GM18519 (cell line): ENCODE data around the gene RMND5B.
"Not testable (repeated sequence)": the region's sequence is repeated elsewhere in the genome, so short reads cannot be mapped to it uniquely, and the experiment has no call there.

Experiments
- ATAC-seq: cut with Tn5 transposase; IDR thresholded peaks from one replicate; pipeline ENCODE4 v1.9.1; 2021; ENCODE audit warnings: mild to moderate bottlenecking, moderate library complexity; ENCODE audit not compliant: unreplicated experiment, low FRiP score

RMND5B gene

GRCh38 chr5:178127300-178128009 is 3.4 kb upstream of the RMND5B start:
- ATAC-seq, result not testable (repeated sequence)

GRCh38 chr5:178129296-178129695 is 1.5 kb upstream of the RMND5B start:
- no peak for ATAC-seq

- ATAC-seq, result not testable (repeated sequence)
Observed at GRCh38 chr5:178130234-178130575, 609 bp upstream of the RMND5B start.

- no peak for ATAC-seq
Observed at GRCh38 chr5:178131446-178131996, 707 bp downstream of the RMND5B start.

GRCh38 chr5:178136990-178137389 is 6.2 kb downstream of the RMND5B start:
- ATAC-seq, result no peak

GRCh38 chr5:178137991-178138390 is 7.2 kb downstream of the RMND5B start:
- ATAC-seq, result no peak

GRCh38 chr5:178141550-178141949 is 10.7 kb downstream of the RMND5B start:
- no peak for ATAC-seq

- no peak for ATAC-seq
Observed at GRCh38 chr5:178142642-178143041, 11.8 kb downstream of the RMND5B start.

GRCh38 chr5:178143246-178143645 is 12.4 kb downstream of the RMND5B start:
- ATAC-seq, result no peak

GRCh38 chr5:178143901-178144300 is 13.1 kb downstream of the RMND5B start:
- ATAC-seq, result no peak

GRCh38 chr5:178145965-178146820 is 15.4 kb downstream of the RMND5B start:
- no peak for ATAC-seq

- ATAC-seq, result no peak
Observed at GRCh38 chr5:178147406-178147805, 16.6 kb downstream of the RMND5B start.

- ATAC-seq, result no peak
Observed at GRCh38 chr5:178149199-178149932, 18.6 kb downstream of the RMND5B start.

GRCh38 chr5:178150977-178151734 is 20.3 kb downstream of the RMND5B start:
- ATAC-seq, result no peak

- ATAC-seq, result no peak
Observed at GRCh38 chr5:178152491-178153444, 22.0 kb downstream of the RMND5B start.

- ATAC-seq, result peak; percentile 96
Observed at GRCh38 chr5:178153530-178154340, 22.9 kb downstream of the RMND5B start, which contains the start of gene NHP2. Gene NHP2, minus strand, starts transcription at chr5:178153885. Its CDS starts 68 bp downstream, at chr5:178153817.

GRCh38 chr5:178155065-178155464 is 24.3 kb downstream of the RMND5B start:
- ATAC-seq, result no peak

GRCh38 chr5:178160176-178160575 is 29.4 kb downstream of the RMND5B start:
- no peak for ATAC-seq
